ENCODE measurements around the gene FAM32A.

FAM32A gene

DNA sequence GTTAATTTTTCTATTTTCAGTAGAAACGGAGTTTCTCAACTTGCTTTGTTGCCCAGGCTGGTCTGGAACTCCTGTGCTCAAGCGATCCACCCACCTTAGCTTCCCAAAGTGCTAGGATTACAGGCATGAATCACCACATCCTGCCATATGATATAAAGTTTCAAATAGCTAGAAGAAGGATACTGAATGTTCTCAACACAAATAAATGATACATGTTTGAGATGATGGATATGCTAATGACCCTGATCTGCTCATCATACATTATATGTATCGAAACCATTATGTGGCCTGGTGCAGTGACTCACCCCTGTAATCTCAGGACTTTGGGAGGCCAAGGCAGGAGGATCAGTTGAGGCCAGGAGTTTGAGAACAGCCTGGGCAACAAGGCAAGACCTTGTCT lies 23.4 kb upstream of the FAM32A start:
- in situ Hi-C loops (cut with MboI; ENCODE audit: low sequenced_read_pairs), result no loop called here

DNA sequence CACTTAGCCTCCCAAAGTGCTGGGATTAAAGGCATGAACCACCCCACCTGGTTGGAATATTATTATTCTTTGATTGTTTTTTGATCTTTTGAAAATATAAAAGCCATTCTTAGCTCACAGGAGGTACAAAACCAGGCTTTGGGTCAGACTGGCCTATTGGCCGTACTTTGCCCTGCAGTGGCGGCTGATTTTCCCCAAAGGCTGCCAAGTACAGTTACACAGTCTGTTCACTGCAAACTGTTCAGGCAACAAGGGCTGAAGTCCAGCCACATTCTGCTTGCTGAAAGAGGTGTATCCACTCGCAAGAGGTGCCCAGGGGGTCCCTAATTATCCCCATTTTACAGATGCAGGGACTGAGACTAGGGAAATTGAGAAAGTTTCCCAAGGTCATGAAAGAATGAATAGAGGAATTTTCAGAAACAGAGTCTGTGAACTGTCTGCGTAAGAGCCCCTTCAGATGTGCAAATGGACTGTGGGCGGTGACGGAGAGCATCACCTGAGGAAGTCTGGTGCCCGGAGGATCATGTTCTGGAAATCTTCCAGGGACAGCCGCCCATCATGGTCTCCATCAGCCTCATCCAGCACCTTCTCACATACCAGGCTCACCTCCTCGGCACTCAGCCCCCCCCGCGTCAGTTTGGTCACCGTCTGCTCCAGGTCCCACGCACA lies 20.9 kb upstream of the FAM32A start:
- in situ Hi-C loops (cut with MboI; ENCODE audit: low sequenced_read_pairs), result no loop called here

DNA sequence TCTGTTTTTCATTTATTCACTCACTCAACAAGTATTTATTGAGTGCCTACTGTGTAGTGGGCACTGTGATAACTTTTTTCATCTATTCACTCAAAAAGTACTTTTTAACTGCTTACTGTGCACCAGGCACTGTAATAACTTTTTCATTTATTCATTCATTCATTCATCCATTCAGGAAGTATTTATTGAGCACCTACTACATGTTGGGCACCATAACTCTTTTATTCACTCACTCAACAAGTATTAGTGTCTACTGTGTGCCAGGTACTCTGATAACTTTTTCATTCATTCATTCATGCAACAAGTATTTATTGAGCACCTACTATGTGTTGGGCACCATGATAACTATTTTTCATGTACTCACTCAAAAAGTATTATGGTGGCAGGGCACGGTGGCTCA lies 18.8 kb upstream of the FAM32A start:
- in situ Hi-C loops (cut with MboI; ENCODE audit: low sequenced_read_pairs), result no loop called here

DNA sequence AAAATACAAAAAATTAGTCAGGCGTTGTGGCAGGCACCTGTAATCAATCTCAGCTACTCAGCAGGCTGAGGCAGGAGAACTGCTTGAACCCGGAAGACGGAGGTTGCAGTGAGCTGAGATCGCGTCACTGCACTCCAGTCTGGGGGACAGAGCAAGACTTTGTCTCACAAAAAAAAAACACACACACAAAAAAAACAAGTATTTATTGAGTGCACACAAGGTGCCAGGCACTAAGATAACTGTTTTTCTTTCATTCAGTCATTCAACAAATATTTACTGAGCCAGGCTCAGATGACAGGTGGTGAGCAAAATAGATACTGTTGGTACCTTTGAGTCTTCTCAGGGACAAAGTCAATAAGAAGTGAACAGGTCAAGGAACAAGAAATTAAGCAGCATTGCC lies 18.2 kb upstream of the FAM32A start:
- in situ Hi-C loops (cut with MboI; ENCODE audit: low sequenced_read_pairs), result no loop called here

DNA sequence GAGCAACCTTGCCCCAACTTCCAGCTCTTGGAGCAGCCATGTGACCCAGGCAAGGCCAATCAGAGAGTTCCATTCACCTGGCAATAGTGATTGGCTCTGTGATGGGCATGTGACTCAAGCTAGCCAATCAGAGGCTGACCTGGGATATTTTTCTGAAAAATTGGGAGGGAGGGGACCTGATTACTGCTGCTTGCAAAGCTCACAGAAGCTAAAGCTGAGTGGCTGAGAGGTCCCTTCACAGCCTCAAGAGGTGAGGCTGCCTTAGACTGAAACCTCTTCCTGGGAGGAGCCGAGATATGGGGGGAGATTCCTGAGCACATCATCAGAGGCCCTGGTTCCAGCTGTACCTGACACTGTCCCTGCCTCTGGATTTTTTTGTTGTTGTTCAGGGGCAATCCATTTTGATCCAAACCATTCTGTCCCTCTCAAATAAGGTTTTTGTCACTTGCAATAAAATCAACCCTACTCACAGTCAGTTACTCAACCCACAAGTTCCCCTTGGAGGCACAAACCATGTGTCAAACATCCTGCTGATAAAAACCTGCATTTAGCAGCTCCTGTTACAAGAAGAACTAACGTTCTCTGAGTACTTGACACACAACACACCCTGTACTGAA lies 16.6 kb upstream of the FAM32A start:
- in situ Hi-C loops (cut with MboI; ENCODE audit: low sequenced_read_pairs), result no loop called here

DNA sequence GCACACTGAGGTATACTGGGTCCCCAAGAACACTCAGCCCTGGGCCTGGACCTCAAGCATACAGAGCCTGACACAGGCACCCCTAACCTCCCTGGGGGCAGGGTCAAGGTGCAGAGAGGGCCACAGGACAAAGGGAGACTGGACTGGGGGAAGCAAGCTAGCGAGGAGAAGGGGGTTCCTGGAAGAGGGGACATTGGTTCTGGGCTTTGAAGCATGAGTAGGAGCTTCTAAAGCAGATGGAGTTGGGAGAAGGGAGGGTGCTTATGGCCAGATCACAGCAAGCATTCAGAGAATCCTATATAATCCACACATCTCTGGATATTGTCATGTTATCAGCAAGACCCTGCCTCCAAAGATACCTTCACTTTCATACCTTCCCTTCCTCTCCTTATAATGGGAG lies 15.1 kb upstream of the FAM32A start:
- in situ Hi-C loops (cut with MboI; ENCODE audit: low sequenced_read_pairs), result no loop called here

DNA sequence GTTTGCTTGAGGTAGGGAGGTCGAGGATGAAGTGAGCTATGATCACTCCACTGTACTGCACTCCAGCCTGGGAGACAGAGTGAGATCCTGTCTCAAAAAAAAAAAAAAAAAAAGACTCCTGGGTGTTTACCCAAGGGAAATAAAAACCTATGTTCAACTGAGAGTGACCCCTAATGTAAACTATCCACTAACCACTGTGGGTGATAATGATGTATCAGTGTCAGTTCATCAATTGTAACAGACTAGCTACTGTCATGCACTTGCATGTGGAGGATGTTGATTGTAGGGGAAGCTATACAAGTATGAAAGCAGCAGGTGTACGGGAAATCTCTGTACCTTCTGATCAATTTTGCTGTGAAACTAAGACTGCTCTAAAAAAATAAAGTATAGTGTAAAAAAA lies 9.3 kb upstream of the FAM32A start:
- in situ Hi-C loops (cut with MboI; ENCODE audit: low sequenced_read_pairs), result loop anchor here (25.0 kb wide), 2 partner anchors 339 to 539 kb away; partner anchors contain the start of gene CYP4F3

DNA sequence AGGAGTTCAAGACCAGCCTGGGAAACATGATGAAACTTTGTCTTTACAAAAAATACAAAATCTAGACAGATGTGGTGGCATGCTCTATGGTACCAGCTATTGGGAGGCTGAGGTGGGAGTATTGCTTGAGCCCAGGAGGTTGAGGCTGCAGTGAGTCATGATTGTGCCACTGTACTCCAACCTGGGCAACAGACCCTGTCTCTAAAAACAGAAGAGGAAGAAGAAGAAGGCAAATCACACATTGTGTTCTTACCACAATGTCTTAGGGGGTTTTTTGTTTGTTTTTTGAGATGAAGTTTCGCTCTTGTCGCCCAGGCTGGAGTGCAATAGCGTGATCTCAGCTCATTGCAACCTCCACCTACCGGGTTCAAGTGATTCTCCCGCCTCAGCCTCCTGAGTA lies 6.3 kb upstream of the FAM32A start:
- in situ Hi-C loops (cut with MboI; ENCODE audit: low sequenced_read_pairs), result loop anchor here (25.0 kb wide), 2 partner anchors 342 to 542 kb away; partner anchors contain the start of gene CYP4F3

DNA sequence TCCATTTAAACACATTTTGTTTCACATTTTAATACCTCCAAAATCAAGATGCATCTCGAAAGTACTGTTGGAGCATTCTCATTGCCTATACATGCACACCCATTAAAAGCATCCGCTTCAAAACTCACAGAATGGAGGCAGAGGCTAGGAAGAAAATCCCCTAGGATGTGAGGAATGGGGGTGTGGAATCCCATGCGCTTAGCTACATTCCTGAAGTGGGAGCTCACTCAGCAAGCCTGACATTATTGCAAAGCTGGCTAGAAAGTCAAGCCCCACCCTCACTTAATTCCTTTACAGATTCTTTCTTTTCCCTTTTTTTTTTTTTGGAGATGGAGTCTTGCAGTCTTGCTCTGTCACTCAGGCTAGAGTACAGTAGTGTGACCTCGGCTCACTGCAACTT lies 4.6 kb upstream of the FAM32A start:
- in situ Hi-C loops (cut with MboI; ENCODE audit: low sequenced_read_pairs), result loop anchor here (25.0 kb wide), 2 partner anchors 343 to 543 kb away; partner anchors contain the start of gene CYP4F3

DNA sequence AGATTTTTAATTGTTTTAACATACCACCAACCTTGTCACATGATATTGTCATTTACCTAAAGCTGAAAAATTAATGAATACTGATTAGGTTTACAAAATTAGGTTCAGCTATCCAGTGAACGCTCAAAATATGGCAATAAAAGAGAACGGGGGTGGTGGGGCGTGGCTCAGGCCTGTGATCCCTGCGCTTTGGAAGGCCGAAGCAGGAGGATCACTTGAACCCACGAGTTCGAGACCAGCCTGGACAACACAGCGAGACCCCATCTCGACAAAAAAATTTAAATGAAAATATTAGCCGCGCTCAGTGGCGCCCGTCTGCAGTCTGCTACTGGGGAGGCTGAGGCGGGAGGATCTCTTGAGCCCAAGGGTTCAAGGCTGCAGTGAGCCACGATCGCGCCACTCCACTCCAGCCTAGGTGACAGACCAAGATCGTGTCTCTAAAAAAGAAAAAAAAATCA lies 516 bp upstream of the FAM32A start:
- in situ Hi-C loops (cut with MboI; ENCODE audit: low sequenced_read_pairs), result loop anchor here (25.0 kb wide), 2 partner anchors 347 to 547 kb away; partner anchors contain the start of gene CYP4F3

DNA sequence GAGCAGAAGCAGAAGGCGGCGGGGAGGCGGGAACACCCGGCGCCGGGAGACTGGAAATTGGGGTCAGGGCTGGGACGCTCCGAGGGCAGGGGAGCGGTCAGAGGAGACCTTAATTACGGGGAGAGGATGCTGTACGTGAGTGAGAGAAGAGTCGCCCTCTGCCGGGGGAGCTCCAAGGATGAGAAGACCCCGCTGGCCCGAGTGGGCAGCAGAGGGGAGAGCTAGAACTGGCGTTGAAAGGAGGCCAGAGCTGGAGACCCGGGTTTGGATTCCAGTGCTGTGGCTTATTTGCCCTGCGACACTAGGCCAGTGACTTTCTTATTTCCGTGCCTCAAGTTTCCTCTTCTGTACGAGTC lies 536 bp downstream of the FAM32A start:
- in situ Hi-C loops (cut with MboI; ENCODE audit: low sequenced_read_pairs), result loop anchor here (25.0 kb wide), 2 partner anchors 348 to 548 kb away; partner anchors contain the start of gene CYP4F3

DNA sequence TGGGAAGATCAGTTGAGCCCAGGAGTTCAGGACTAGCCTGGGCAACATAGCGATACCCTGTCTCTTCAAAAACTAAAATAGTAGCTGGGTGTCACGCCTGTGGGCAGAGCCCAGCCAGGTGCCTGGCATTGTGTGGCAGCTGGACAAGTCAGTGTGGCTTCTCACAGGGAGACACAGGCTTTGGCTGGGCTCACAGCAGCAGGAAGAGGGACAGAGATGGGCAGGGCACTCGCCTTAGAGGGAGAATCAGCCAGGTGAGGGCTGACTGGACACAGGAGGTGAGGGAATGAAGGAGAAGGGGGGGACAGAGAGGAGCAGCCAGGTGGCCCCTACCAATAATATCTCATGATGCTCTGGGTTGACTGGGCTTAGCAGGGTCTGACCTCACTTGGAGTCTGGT lies 3.3 kb downstream of the FAM32A start:
- in situ Hi-C loops (cut with MboI; ENCODE audit: low sequenced_read_pairs), result loop anchor here (25.0 kb wide), 2 partner anchors 351 to 551 kb away; partner anchors contain the start of gene CYP4F3

DNA sequence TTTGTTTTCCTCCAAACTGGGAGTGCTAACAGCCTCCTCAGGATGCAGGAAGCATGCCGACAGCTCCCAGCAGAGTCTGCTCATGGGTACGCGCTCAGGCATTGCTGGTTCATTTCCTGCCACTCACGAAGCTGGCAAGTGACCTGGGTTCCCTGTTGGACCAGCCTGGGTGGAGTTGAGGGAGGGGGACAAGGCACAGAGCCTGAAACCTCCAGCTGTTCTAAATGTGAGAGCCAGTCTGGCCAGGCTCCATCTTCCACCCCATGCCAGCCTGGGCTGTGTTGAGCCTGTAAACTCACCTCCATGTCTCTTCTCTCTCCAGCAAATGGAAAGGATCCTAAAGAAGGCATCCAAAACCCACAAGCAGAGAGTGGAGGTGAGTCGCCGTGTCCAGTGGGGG lies 5.0 kb downstream of the FAM32A start:
- in situ Hi-C loops (cut with MboI; ENCODE audit: low sequenced_read_pairs), result loop anchor here (25.0 kb wide), 2 partner anchors 353 to 553 kb away; partner anchors contain the start of gene CYP4F3

DNA sequence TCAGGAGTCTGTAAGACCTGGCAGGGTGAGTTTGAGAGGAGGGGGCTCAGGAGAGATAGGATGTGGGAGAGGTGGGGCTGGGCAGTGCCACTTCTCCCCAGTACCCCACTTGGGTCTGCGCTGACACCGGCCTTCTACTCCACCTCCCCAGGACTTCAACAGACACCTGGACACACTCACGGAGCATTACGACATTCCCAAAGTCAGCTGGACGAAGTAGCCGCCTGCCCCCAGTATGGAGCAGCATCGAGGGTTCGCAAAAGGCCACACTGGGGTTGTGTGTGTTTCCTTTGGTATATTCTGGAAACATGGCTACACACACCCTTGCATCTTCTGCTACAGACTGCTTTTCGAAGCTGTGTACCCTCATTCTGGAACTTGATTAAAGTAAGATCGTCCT lies 5.5 kb downstream of the FAM32A start:
- in situ Hi-C loops (cut with MboI; ENCODE audit: low sequenced_read_pairs), result loop anchor here (25.0 kb wide), 2 partner anchors 353 to 553 kb away; partner anchors contain the start of gene CYP4F3

DNA sequence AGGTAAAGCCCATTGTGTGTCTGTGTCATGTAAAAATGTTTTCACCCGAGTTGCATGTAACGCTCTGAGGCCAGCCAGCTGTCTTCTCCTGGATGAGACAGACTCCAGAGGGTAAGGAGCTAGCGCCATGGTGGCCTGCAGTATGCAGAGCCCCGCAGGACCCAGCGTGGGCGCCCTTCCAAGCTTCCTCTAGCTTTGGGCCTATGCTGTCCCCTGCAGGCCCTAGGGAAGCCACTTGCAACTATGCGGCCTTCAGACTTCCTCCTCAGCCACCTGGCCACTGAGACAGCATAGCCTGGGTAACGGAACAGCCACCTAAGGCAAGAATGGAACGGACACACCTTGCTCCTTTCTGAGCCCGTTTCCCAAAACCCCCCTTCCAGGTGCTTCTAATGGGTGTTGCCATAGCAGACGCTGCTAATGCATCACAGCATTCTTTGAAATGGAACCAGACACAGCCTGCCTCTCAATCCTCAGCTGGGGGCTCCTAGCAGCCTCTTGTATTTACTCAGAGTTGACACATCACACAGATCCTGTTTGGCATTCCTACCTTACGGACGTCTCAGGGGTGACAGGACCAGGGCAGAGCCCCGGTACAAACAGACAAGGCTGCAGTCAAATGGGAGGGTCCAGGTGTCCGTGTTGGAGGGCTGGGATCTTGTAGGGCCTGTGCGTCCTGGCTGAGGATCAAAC lies 6.2 kb downstream of the FAM32A start:
- in situ Hi-C loops (cut with MboI; ENCODE audit: low sequenced_read_pairs), result loop anchor here (25.0 kb wide), 2 partner anchors 354 to 554 kb away; partner anchors contain the start of gene CYP4F3

DNA sequence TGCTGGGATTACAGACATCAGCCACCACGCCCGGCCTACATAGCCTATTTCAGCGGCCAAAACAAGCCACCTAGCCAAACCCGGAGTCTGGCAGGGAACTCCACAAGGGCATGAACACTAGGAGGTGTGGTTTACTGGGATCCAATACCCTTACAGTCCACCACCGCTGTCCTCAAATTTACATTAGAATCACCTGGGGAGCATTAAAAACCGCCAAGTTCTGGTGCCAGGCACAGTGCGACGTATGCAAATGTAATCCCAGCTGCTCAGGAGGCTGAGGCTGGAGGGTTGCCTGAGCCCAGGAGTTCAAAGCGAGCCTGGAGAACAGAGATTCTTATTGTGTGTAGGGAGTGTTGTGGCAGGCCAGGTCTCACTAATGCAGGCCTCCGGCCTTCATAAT lies 8.3 kb downstream of the FAM32A start:
- in situ Hi-C loops (cut with MboI; ENCODE audit: low sequenced_read_pairs), result loop anchor here (25.0 kb wide), 2 partner anchors 356 to 556 kb away; partner anchors contain the start of gene CYP4F3

DNA sequence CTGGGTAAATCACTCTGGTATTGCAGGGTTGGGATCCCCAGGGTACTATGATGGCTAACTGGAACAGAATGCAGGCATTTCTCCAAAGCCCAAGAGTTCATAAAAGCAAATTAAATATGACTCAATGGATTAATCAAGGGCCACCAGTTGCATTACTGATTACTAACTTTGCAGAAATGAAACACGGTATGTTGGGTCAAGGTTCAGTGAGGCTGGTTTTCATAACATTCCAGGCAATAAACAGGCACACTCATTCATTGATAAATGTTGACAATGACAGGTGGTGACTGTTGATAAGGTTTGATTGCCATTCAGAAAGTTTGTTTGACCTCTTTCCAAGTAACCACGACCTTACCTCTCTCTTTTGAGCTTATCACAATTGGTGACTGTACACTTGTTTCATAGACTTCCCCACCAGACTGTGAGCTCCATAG lies 12.0 kb downstream of the FAM32A start:
- in situ Hi-C loops (cut with MboI; ENCODE audit: low sequenced_read_pairs), result loop anchor here (25.0 kb wide), 2 partner anchors 360 to 560 kb away; partner anchors contain the start of gene CYP4F3

DNA sequence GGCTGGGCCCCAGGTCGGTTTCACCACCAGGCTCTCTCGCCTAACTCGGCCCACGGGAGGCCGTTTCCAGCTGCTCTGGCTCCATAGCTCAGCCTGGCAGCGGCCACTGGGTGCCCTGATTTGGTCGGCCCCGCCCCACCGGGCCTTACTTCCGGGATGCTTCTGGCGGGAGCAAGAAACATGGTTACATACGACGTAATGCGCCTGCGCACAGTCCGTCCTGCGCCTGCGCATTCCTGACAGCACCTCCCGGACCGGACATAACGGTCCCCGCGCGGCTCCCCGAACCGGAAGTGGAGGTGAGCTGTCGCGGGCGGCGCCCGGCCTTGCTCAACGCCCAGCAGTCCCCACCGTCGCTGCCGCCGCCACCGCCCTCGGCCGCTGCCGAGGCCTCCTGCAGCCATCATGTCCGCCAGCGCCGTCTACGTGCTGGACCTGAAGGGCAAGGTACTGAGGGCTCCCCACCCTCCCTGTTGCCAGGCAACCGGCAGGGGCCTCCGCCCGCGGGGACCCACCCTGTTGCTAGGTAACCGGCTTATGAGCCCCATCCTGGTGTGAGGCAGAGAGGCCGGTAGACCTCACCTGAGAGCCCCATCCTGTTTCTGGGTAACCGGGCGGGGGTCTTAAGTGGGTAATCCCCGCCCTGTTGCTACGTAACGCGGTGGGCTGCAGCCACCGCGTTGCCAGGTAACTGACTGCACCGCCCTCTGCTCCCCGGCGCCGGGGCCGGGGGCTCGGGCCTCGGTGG lies 12.6 kb downstream of the FAM32A start, which contains the start of gene AP1M1:
Gene AP1M1 (plus strand): TSS at position 290 of the 748 bp plus-strand sequence. CDS start 116 bp downstream, at position 406.
- in situ Hi-C loops (cut with MboI; ENCODE audit: low sequenced_read_pairs), result loop anchor here (25.0 kb wide), 2 partner anchors 360 to 560 kb away; partner anchors contain the start of gene CYP4F3

DNA sequence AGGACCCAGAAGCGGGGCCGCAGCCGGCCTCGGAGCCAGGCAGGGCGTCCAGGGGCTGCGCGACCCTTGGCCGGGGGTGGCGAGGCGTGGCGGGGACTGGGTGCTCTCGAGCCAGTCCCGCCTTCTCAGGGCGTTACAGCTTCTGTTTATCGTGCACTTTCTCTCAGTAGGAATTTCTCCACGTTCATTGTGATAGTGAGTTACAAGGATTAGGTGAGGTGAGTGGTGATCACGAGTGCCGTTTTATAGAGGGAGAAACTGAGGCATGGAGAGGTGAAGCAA lies 13.1 kb downstream of the FAM32A start:
- in situ Hi-C loops (cut with MboI; ENCODE audit: low sequenced_read_pairs), result loop anchor here (25.0 kb wide), 2 partner anchors 361 to 561 kb away; partner anchors contain the start of gene CYP4F3

DNA sequence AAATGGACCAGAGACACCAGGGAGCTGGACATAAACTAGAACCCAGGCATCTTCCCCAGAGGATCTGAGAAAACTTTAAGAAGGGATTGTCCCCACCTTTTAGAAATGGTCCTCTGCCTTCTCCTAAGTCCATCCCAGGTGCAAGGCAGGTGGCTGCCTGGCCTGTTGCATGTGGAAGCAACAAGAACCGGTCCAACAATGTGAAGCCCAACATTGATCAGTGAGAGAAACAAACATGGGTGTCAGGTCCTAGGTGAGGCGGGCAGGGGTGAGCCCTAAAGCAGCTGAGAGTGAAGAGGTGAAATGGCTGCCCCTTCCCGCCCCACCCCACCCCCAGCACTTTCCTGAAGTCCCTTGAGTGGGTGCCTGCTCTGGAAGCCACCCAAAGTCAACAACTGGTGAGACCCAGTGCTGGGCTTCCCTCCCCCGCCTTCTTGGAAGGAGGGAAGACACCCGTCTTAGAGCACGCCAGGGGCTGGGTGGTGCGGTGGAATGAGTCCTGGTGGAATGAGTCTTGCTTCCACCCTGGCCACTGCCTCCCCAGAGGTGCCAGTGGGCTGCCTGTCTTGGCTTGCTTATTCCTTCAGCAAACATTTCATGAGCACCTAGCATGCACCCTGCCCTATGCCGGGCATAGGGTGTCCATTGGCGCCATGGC lies 14.2 kb downstream of the FAM32A start:
- in situ Hi-C loops (cut with MboI; ENCODE audit: low sequenced_read_pairs), result loop anchor here (25.0 kb wide), 2 partner anchors 362 to 562 kb away; partner anchors contain the start of gene CYP4F3
